CD4-positive, CD25-positive, alpha-beta regulatory T cell (primary cell): Measurements from ENCODE around the gene TEX55. TPM values are rescaled to one million over a fixed set of nuclear protein-coding genes. Genes with fewer than 3 reads are reported as not detected.
"Not testable (repeated sequence)": the region's sequence is repeated elsewhere in the genome, so short reads cannot be mapped to it uniquely, and the experiment has no call there.

Experiments
- ATAC-seq, 2 donors: fragments of 150-1000 bp; cut with Tn5 transposase; one replicate each; pipeline ENCODE4 v1.10.0; 2021; ENCODE audit warnings: low read depth in 2 of 2, moderate number of reproducible peaks in 2 of 2, moderate library complexity in 1 of 2
- DNase-seq, 3 donors: peaks; one replicate each; pipeline versions ENCODE4 v3.0.0 to v3.0.0-alpha.2; 2012 to 2022; ENCODE audit warnings: mixed read lengths in 1 of 3
- H3K27ac ChIP-seq: one replicate; pipeline ENCODE4 v1.7.0; 2013; ENCODE audit warnings: mild to moderate bottlenecking, low read length; ENCODE audit not compliant: insufficient read depth, poor library complexity, severe bottlenecking
- H3K27me3 ChIP-seq: one replicate; pipeline ENCODE4 v1.7.0; 2013; ENCODE audit warnings: low read length; ENCODE audit not compliant: control insufficient read depth, insufficient read depth
- H3K36me3 ChIP-seq: one replicate; pipeline ENCODE4 v1.7.0; 2013; ENCODE audit warnings: mild to moderate bottlenecking, low read length, moderate library complexity; ENCODE audit not compliant: control insufficient read depth, insufficient read depth
- H3K4me1 ChIP-seq: 2 replicates; pipeline ENCODE4 v1.7.0; 2013; ENCODE audit warnings: mild to moderate bottlenecking, low read length; ENCODE audit not compliant: insufficient read depth, control insufficient read depth, poor library complexity, severe bottlenecking
- H3K4me3 ChIP-seq: one replicate; pipeline ENCODE4 v1.7.0; 2013; ENCODE audit warnings: low read depth, mild to moderate bottlenecking, low read length, moderate library complexity
- H3K9me3 ChIP-seq, 2 experiments: 1 replicate in 1 of 2; 2 replicates in 1 of 2; pipeline ENCODE4 v1.7.0; 2013; ENCODE audit warnings: low read length in 2 of 2, mild to moderate bottlenecking in 1 of 2, moderate library complexity in 1 of 2; ENCODE audit not compliant: control insufficient read depth in 2 of 2
- H3K27ac Mint-ChIP-seq, 3 donors: one replicate each; pipeline ENCODE4 v1.8.0; 2020 to 2022; ENCODE audit warnings: mild to moderate bottlenecking in 3 of 3, mixed read lengths in 3 of 3, moderate library complexity in 2 of 3
- H3K27me3 Mint-ChIP-seq: one replicate; pipeline ENCODE4 v1.8.0; 2022; ENCODE audit warnings: mild to moderate bottlenecking, mixed read lengths
- H3K36me3 Mint-ChIP-seq: one replicate; pipeline ENCODE4 v1.8.0; 2020; ENCODE audit warnings: mixed read lengths
- H3K4me1 Mint-ChIP-seq, 4 donors: one replicate each; pipeline ENCODE4 v1.8.0; 2020 to 2022; ENCODE audit warnings: mixed read lengths in 4 of 4, mild to moderate bottlenecking in 1 of 4
- H3K4me3 Mint-ChIP-seq, 4 donors: one replicate each; pipeline ENCODE4 v1.8.0; 2020 to 2022; ENCODE audit warnings: mild to moderate bottlenecking in 4 of 4, mixed read lengths in 4 of 4, moderate library complexity in 3 of 4
- H3K9me3 Mint-ChIP-seq, 7 donors: one replicate each; pipeline ENCODE4 v1.8.0; 2020 to 2022; ENCODE audit warnings: mixed read lengths in 7 of 7, mild to moderate bottlenecking in 3 of 7, moderate library complexity in 2 of 7
- polyA plus RNA-seq, 4 donors: library from polyadenylated mRNA; unstranded; fragments of 300-500 nt; fragmentation: Illumina TruSeq; gene quantifications; one replicate each; pipeline ENCODE4 v1.2.3, GENCODE V29; 2021
- total RNA-seq: library from RNA; stranded (reverse); gene quantifications from one replicate; pipeline ENCODE4 v1.2.3, GENCODE V29; 2022

The TEX55 gene
- total and polyA plus RNA-seq, 5 donors from 2014 or later: not detected

DNA sequence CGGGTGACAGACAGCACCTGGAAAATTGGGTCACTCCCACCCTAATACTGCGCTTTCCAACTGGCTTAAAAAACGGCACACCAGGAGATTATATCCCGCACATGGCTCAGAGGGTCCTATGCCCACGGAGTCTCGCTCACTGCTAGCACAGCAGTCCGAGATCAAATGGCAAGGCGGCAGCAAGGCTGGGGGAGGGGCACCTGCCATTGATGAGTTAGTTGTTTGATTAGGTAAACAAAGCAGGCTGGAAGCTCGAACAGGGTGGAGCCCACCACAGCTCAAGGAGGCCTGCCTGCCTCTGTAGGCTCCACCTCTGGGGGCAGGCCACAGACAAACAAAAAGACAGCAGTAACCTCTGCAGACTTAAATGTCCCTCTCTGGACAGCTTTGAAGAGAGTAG is 18.8 kb downstream of the TEX55 start:
- not testable (repeated sequence) for ATAC-seq, H3K27me3 ChIP-seq, H3K4me1 Mint-ChIP-seq, H3K4me3 Mint-ChIP-seq, H3K9me3 ChIP-seq, H3K27ac Mint-ChIP-seq, H3K4me1 ChIP-seq, DNase-seq, H3K27ac ChIP-seq, H3K9me3 Mint-ChIP-seq, H3K4me3 ChIP-seq, H3K36me3 Mint-ChIP-seq, H3K36me3 ChIP-seq
- peaks cover 13% of the 10 kb centered on the region for H3K27me3 Mint-ChIP-seq

DNA sequence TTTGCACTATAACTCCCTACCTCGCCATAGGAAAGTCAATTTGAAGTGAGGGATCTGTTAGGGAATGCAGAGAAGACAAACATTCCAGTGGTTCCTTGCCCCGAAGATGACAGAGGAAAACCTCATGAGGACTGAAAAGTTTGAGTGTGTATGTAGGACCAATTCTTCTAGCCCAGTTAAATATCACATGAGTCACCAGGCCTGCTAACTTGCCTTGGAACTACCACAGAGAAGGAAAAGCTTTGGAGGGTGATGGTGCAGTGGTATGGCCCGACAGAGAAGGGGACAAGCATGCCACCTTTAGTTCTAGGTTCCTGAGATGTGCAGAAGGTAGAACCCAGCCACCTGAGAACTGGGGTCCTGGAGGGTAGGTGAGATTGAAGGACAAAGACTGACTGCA is 24.9 kb downstream of the TEX55 start:
- no peaks in the 10 kb centered on the region for H3K9me3 ChIP-seq
- Mint-ChIP-seq H3K27me3 (peaks cover 22% of the 10 kb centered on the region), H3K36me3 (no peaks in the 10 kb centered on the region), H3K4me3 (no peak overlapping the region), H3K27ac (no peak overlapping the region), H3K4me1 (no peaks in the 10 kb centered on the region), H3K9me3 (peaks cover 0 to 3% (median 0%) of the 10 kb centered on the region in 7 donors)
- ATAC-seq: no peak
- H3K27ac ChIP-seq: no peak overlapping the region
- DNase-seq: no peak
- H3K27me3 ChIP-seq: peaks cover 10% of the 10 kb centered on the region
- H3K4me3 ChIP-seq: no peak overlapping the region
- H3K36me3 ChIP-seq: no peaks in the 10 kb centered on the region
- H3K4me1 ChIP-seq: no peaks in the 10 kb centered on the region

DNA sequence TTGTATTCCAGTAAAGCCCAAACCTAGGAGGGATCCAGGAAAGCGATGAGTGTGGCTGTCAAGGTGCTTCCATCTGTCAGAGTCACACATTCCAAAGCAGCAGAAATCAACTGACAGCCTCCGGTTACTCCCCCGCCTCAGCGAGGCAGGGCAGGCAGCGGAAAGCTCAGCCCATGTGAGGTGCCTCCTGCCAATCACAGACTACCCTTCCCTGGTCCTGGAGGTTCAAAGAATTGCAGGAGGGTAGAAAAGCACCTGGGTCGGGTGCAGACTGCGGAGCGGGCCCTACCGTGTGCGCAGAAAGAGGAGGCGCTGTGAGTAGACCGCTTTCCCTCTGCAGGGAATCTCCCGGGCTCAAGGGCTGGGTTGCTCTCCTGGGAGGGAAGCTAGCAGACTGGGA is 27.4 kb downstream of the TEX55 start, which contains the start of gene UPK1B:
TSS of gene UPK1B (plus strand) at position 274 of the 400 bp plus-strand sequence. CDS start 13,144 bp downstream, outside the sequence.
- Mint-ChIP-seq H3K4me1 (no peaks in the 10 kb centered on the region), H3K4me3 (no peak within 1 kb of the TSS), H3K36me3 (no peaks in the 10 kb centered on the region), H3K27ac (peak within 1 kb of the TSS in 1 of 3 donors; percentile 23), H3K27me3 (peaks cover 26% of the 10 kb centered on the region), H3K9me3 (peaks cover 0 to 3% (median 0%) of the 10 kb centered on the region in 7 donors)
- H3K9me3 ChIP-seq: no peaks in the 10 kb centered on the region
- H3K4me1 ChIP-seq: no peaks in the 10 kb centered on the region
- H3K4me3 ChIP-seq: no peak within 1 kb of the TSS
- DNase-seq (no peak), ATAC-seq (no peak)
- H3K27me3 ChIP-seq: peaks cover 10% of the 10 kb centered on the region
- H3K36me3 ChIP-seq: no peaks in the 10 kb centered on the region
- H3K27ac ChIP-seq: no peak within 1 kb of the TSS

DNA sequence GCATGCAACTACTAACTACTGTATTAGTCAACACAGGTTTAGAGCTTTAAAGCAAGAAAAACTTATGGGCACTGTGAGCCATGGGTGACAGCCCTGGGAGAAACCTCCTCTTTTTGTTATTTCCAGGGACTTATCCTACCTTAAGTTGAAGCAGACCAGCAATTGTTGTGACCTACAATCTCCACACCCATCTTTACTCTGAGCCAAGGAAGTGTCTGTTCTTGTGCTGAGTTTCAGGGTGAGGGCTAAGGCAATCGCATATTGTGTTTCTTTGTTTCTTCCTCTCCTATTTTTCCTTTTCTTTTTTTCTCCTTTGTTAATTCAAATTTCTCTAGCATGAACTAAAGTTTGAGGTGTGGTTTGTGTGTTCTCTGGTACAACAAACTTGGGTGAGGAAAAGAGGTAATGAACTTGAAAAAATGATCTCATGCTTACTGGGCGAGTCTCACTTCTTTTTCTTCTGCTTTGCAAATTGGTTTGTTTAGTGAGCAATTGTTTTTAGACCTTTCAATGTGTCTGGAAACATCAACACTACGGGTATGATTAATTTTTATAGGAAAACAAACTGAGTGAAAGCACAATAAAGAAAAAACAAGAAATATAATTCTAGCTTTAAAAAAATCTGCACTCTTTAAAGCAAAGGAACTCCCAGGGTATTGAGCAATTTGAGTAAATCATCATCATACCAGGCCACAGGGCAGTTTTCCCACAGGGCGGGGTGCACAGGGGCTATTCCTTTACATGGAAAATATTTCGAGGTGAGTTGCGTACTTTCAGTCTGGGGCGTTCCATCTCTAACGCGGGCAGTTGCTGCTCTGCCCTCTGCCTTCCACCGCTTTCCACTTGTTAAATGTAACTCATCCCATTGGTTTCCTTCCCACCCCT is 30.1 kb downstream of the TEX55 start:
- H3K36me3 ChIP-seq: no peaks in the 10 kb centered on the region

DNA sequence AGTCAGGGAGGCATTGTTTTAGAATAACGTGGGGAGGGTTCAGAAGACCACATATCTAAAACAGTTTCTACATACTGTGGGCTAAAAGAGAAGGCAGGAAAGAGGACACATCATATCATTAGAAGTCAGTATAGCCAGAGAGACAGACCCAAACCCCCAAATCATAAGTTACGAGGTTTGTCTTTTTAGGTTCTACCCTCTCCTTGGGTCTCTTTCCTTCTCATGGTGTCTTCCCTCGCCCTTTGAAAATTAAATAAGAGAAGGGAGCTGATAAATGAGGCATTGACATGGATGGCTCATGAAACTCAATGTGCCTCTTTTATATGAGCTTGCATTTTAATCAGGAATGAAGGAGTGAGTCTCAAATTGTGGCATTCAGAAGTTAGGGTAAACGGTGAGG is 30.8 kb downstream of the TEX55 start:
- Mint-ChIP-seq H3K4me1 (no peaks in the 10 kb centered on the region), H3K27me3 (peaks cover 26% of the 10 kb centered on the region)
- no peak for DNase-seq

More for the DNA sequence above, 30.1 kb downstream of the TEX55 start:
- Mint-ChIP-seq H3K4me3 (no peak overlapping the region), H3K27ac (no peak overlapping the region), H3K9me3 (peaks cover 0 to 2% (median 0%) of the 10 kb centered on the region in 7 donors), H3K36me3 (no peaks in the 10 kb centered on the region), H3K4me1 (no peaks in the 10 kb centered on the region), H3K27me3 (peaks cover 26% of the 10 kb centered on the region)
- peaks cover 12% of the 10 kb centered on the region for H3K27me3 ChIP-seq
- no peak overlapping the region for H3K4me3 ChIP-seq
- no peaks in the 10 kb centered on the region for H3K9me3 ChIP-seq
- no peaks in the 10 kb centered on the region for H3K4me1 ChIP-seq
- DNase-seq (no peak), ATAC-seq (no peak)
- H3K27ac ChIP-seq: no peak overlapping the region

DNA sequence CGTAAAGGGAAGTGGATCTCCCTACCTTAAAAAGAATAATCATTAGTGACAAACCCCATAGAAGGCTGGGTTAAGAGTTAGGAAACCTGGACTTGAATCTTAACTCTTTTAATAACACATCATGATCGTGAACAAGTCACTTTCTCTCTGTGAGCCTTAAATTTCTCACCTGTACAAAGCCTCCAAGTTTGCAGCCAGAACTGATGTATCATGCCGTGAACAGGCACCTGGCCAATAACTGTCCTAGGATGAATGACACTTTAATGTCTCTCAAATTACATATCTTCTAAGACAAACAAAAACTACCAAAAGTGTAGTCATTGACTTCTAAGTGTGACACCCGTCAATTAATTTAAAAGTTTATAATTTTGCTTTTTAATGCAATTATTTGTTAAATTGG is 31.4 kb downstream of the TEX55 start:
- H3K27me3 ChIP-seq: peaks cover 12% of the 10 kb centered on the region
- H3K27me3 Mint-ChIP-seq: peaks cover 23% of the 10 kb centered on the region
- H3K4me1 ChIP-seq: no peaks in the 10 kb centered on the region
- no peak overlapping the region for H3K4me3 Mint-ChIP-seq
- ATAC-seq (no peak), DNase-seq (no peak)
- H3K9me3 Mint-ChIP-seq: peaks cover 0 to 2% (median 0%) of the 10 kb centered on the region in 7 donors
- no peak overlapping the region for H3K4me3 ChIP-seq
- no peaks in the 10 kb centered on the region for H3K36me3 Mint-ChIP-seq
- no peak overlapping the region for H3K27ac ChIP-seq
- no peaks in the 10 kb centered on the region for H3K9me3 ChIP-seq
- H3K36me3 ChIP-seq: no peaks in the 10 kb centered on the region
- no peak overlapping the region for H3K27ac Mint-ChIP-seq
- no peaks in the 10 kb centered on the region for H3K4me1 Mint-ChIP-seq

More for the DNA sequence above, 30.8 kb downstream of the TEX55 start:
- no peaks in the 10 kb centered on the region for H3K36me3 Mint-ChIP-seq
- H3K36me3 ChIP-seq: no peaks in the 10 kb centered on the region
- peaks cover 12% of the 10 kb centered on the region for H3K27me3 ChIP-seq
- H3K9me3 Mint-ChIP-seq: peaks cover 0 to 2% (median 0%) of the 10 kb centered on the region in 7 donors
- H3K4me3 Mint-ChIP-seq: no peak overlapping the region
- ATAC-seq: no peak
- no peaks in the 10 kb centered on the region for H3K4me1 ChIP-seq
- H3K4me3 ChIP-seq: no peak overlapping the region
- no peak overlapping the region for H3K27ac ChIP-seq
- H3K27ac Mint-ChIP-seq: no peak overlapping the region
- no peaks in the 10 kb centered on the region for H3K9me3 ChIP-seq

DNA sequence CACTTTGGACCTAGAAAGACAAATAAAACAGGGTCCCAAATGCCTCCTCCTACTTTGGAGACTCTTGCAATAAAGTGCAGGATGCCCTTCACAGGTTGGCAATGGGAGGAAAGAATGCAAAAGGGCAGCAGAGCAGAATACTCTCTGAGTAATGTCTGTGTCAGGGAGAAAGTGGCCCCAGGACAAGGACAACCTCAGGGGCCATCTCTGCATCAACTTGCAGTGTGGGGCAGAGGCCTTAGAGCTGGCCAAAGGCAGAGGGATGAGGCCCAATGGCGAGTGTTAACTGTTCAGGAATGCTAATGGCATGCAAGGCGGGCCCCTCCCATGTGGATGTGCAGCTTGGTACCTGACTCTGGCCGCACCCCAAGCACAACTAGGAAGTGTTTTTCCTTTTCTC is 35.8 kb downstream of the TEX55 start:
- Mint-ChIP-seq H3K27ac (no peak overlapping the region), H3K4me1 (no peaks in the 10 kb centered on the region), H3K9me3 (no peaks in the 10 kb centered on the region), H3K27me3 (peaks cover 4% of the 10 kb centered on the region), H3K36me3 (no peaks in the 10 kb centered on the region), H3K4me3 (no peak overlapping the region)
- Histone ChIP-seq H3K36me3 (no peaks in the 10 kb centered on the region), H3K4me3 (no peak overlapping the region), H3K4me1 (no peaks in the 10 kb centered on the region), H3K9me3 (no peaks in the 10 kb centered on the region), H3K27me3 (peaks cover 4% of the 10 kb centered on the region), H3K27ac (no peak overlapping the region)
- DNase-seq (no peak), ATAC-seq (no peak)

DNA sequence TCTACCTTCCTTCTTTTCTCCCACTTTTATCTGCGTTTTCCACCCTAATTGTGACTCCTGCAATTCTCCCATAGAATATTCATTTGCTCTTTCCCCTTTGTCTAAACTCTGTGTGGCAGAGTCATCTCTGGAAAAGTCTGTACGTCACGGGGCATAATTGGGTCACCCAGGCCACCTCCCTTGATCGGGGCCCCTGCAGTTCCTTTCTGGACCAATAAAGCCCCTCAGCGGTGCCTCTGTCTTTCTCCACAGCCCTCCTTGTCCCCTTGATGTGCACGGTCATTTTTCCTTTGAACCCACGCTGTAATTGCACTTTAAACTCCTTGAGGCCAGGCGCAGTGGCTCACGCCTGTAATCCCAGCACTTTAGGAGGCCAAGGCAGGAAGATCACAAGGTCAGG is 38.1 kb downstream of the TEX55 start:
- no peaks in the 10 kb centered on the region for H3K36me3 Mint-ChIP-seq
- ATAC-seq (no peak), DNase-seq (no peak)
- H3K4me3 Mint-ChIP-seq: no peak overlapping the region
- no peaks in the 10 kb centered on the region for H3K4me1 Mint-ChIP-seq
- H3K27ac Mint-ChIP-seq: no peak overlapping the region
- H3K27me3 Mint-ChIP-seq: peaks cover 4% of the 10 kb centered on the region
- Histone ChIP-seq H3K4me1 (no peaks in the 10 kb centered on the region), H3K9me3 (no peaks in the 10 kb centered on the region), H3K36me3 (no peaks in the 10 kb centered on the region), H3K4me3 (no peak overlapping the region), H3K27me3 (peaks cover 4% of the 10 kb centered on the region), H3K27ac (no peak overlapping the region)
- H3K9me3 Mint-ChIP-seq: peaks cover 0 to 2% (median 0%) of the 10 kb centered on the region in 7 donors
